HEK293 (cell line): ENCODE measurements around the gene MACROH2A2.
A peak's percentile ranks its signal among the peaks of the same experiment; 100 is the strongest.

Experiments
- ATF2 ChIP-seq: fragments of 450-650 bp; formaldehyde crosslinking; IDR thresholded peaks from 2 replicates; pipeline ENCODE4 v1.5.1; 2016; ENCODE audit warnings: missing biosample characterization, missing genetic modification characterization, low read depth
- GLIS2 ChIP-seq: fragments of 450-650 bp; formaldehyde crosslinking; IDR thresholded peaks from 2 replicates; pipeline ENCODE4 v1.5.1; 2016; ENCODE audit warnings: missing biosample characterization, missing genetic modification characterization
- HOXA7 ChIP-seq: sonication (generic); formaldehyde crosslinking; IDR thresholded peaks from 2 replicates; pipeline ENCODE4 v1.8.1; 2022; ENCODE audit warnings: missing genetic modification reagents, borderline replicate concordance
- KLF8 ChIP-seq: fragments of 450-650 bp; formaldehyde crosslinking; IDR thresholded peaks from 2 replicates; pipeline ENCODE4 v1.5.1; 2016; ENCODE audit warnings: missing biosample characterization, missing genetic modification characterization
- MYNN ChIP-seq: fragments of 450-650 bp; formaldehyde crosslinking; IDR thresholded peaks from 2 replicates; pipeline ENCODE4 v1.5.1; 2016; ENCODE audit warnings: missing biosample characterization, missing genetic modification characterization, borderline replicate concordance
- PBX3 ChIP-seq: sonication (generic); formaldehyde crosslinking; IDR thresholded peaks from 2 replicates; pipeline ENCODE4 v1.8.1; 2022; ENCODE audit warnings: mild to moderate bottlenecking, moderate library complexity, missing genetic modification reagents
- PRDM1 ChIP-seq: fragments of 450-650 bp; formaldehyde crosslinking; IDR thresholded peaks from 2 replicates; pipeline ENCODE4; 2016; ENCODE audit warnings: missing biosample characterization, missing genetic modification characterization
- SP3 ChIP-seq: fragments of 450-650 bp; formaldehyde crosslinking; IDR thresholded peaks from 2 replicates; pipeline ENCODE4 v1.5.1; 2016; ENCODE audit warnings: missing biosample characterization, missing genetic modification characterization
- TCF7L2 ChIP-seq: IDR thresholded peaks from 2 replicates; pipeline ENCODE4 v1.6.1; 2011; ENCODE audit warnings: low read depth, mild to moderate bottlenecking, inconsistent platforms, low read length, moderate library complexity, borderline replicate concordance
- YY1 ChIP-seq: fragments of 450-650 bp; formaldehyde crosslinking; IDR thresholded peaks from 2 replicates; pipeline ENCODE4 v1.5.1; 2018; ENCODE audit warnings: missing biosample characterization, missing genetic modification characterization
- ZBTB10 ChIP-seq: fragments of 450-650 bp; formaldehyde crosslinking; IDR thresholded peaks from 2 replicates; pipeline ENCODE4 v1.5.1; 2016; ENCODE audit warnings: missing biosample characterization, missing genetic modification characterization
- ZBTB26 ChIP-seq: fragments of 450-650 bp; formaldehyde crosslinking; optimal IDR thresholded peaks from 2 replicates; pipeline ENCODE3; 2016; ENCODE audit warnings: missing biosample characterization, mild to moderate bottlenecking, missing genetic modification characterization
- ZBTB44 ChIP-seq: fragments of 450-650 bp; IDR thresholded peaks from 2 replicates; pipeline ENCODE4 v1.5.1; 2018; ENCODE audit warnings: missing biosample characterization, mild to moderate bottlenecking, missing genetic modification characterization
- ZBTB8A ChIP-seq: fragments of 450-650 bp; formaldehyde crosslinking; IDR thresholded peaks from 2 replicates; pipeline ENCODE4 v1.5.1; 2016; ENCODE audit warnings: missing biosample characterization, missing genetic modification characterization
- ZFHX2 ChIP-seq: fragments of 450-650 bp; formaldehyde crosslinking; conservative IDR thresholded peaks from 2 replicates; pipeline ENCODE4 v1.5.1; 2016; ENCODE audit warnings: missing biosample characterization, missing genetic modification characterization
- ZFP3 ChIP-seq: fragments of 450-650 bp; formaldehyde crosslinking; IDR thresholded peaks from 2 replicates; pipeline ENCODE4 v1.5.1; 2016; ENCODE audit warnings: low read depth, missing biosample characterization, missing genetic modification characterization
- ZFP41 ChIP-seq: fragments of 450-650 bp; formaldehyde crosslinking; IDR thresholded peaks from 2 replicates; pipeline ENCODE4 v1.5.1; 2016; ENCODE audit warnings: missing biosample characterization, missing genetic modification characterization, borderline replicate concordance
- ZNF138 ChIP-seq: fragments of 450-650 bp; formaldehyde crosslinking; IDR thresholded peaks from 2 replicates; pipeline ENCODE4 v1.5.1; 2016; ENCODE audit warnings: missing biosample characterization, missing genetic modification characterization, borderline replicate concordance
- ZNF175 ChIP-seq: fragments of 450-650 bp; formaldehyde crosslinking; IDR thresholded peaks from 2 replicates; pipeline ENCODE4 v1.5.1; 2016; ENCODE audit warnings: missing biosample characterization, missing genetic modification characterization
- ZNF221 ChIP-seq: fragments of 450-650 bp; formaldehyde crosslinking; IDR thresholded peaks from 2 replicates; pipeline ENCODE4 v1.5.1; 2017; ENCODE audit warnings: missing biosample characterization, missing genetic modification characterization, borderline replicate concordance
- ZNF354C ChIP-seq: fragments of 450-650 bp; formaldehyde crosslinking; IDR thresholded peaks from 2 replicates; pipeline ENCODE4 v1.5.1; 2016; ENCODE audit warnings: missing biosample characterization, missing genetic modification characterization, low read depth, borderline replicate concordance
- ZNF362 ChIP-seq: fragments of 450-650 bp; formaldehyde crosslinking; IDR thresholded peaks from 2 replicates; pipeline ENCODE4 v1.5.1; 2016; ENCODE audit warnings: missing biosample characterization, missing genetic modification characterization
- ZNF433 ChIP-seq: fragments of 450-650 bp; formaldehyde crosslinking; IDR thresholded peaks from 2 replicates; pipeline ENCODE4 v1.5.1; 2016; ENCODE audit warnings: missing biosample characterization, missing genetic modification characterization, low read depth
- ZNF529 ChIP-seq: fragments of 450-650 bp; formaldehyde crosslinking; IDR thresholded peaks from 2 replicates; pipeline ENCODE4 v1.5.1; 2017; ENCODE audit warnings: missing genetic modification characterization, missing biosample characterization; ENCODE audit not compliant: insufficient replicate concordance
- ZNF555 ChIP-seq: fragments of 450-650 bp; formaldehyde crosslinking; conservative IDR thresholded peaks from 2 replicates; pipeline ENCODE4 v1.5.1; 2017; ENCODE audit warnings: missing biosample characterization, mild to moderate bottlenecking, missing genetic modification characterization, inconsistent platforms
- ZNF561 ChIP-seq: fragments of 450-650 bp; IDR thresholded peaks from 2 replicates; pipeline ENCODE4 v1.5.1; 2018; ENCODE audit warnings: missing biosample characterization, missing genetic modification characterization, borderline replicate concordance
- ZNF677 ChIP-seq: fragments of 450-650 bp; IDR thresholded peaks from 2 replicates; pipeline ENCODE4 v1.5.0; 2018; ENCODE audit warnings: missing biosample characterization, mild to moderate bottlenecking, missing genetic modification characterization, moderate library complexity
- ZNF76 ChIP-seq: fragments of 450-650 bp; formaldehyde crosslinking; IDR thresholded peaks from 2 replicates; pipeline ENCODE4; 2016; ENCODE audit warnings: low read depth, missing biosample characterization, missing genetic modification characterization, borderline replicate concordance
- ZNF776 ChIP-seq: fragments of 450-650 bp; formaldehyde crosslinking; IDR thresholded peaks from 2 replicates; pipeline ENCODE4 v1.5.0; 2017; ENCODE audit warnings: missing biosample characterization, missing genetic modification characterization, borderline replicate concordance
- ZSCAN30 ChIP-seq: fragments of 450-650 bp; IDR thresholded peaks from 2 replicates; pipeline ENCODE4 v1.5.1; 2018; ENCODE audit warnings: missing biosample characterization, mild to moderate bottlenecking, missing genetic modification characterization, moderate library complexity

The MACROH2A2 gene

GRCh38 chr10:70146489-70147258 is 94.0 kb downstream of the MACROH2A2 start, which contains the start of gene TYSND1 (continued):
- peak; percentile 60; the same call in 1 of the 2 replicates for TF ChIP-seq PRDM1 (tag by site-specific recombination)
- TF ChIP-seq ZNF677 (tag by site-specific recombination): no peak
- no peak for TF ChIP-seq ATF2
- TF ChIP-seq GLIS2: peak; percentile 57; the same call in 1 of the 2 replicates
- no peak for TF ChIP-seq ZNF76 (tag by site-specific recombination)
- no peak for TF ChIP-seq HOXA7 (CRISPR knock-in tag)
- no peak for TF ChIP-seq PBX3 (CRISPR knock-in tag)
- TF ChIP-seq ZNF433 (tag by site-specific recombination): no peak
- TF ChIP-seq ZNF561 (tag by site-specific recombination): 0 out of 2 replicates have a peak, but pooled peaks have one; percentile 38
- TF ChIP-seq ZNF555 (tag by site-specific recombination): no peak
- TF ChIP-seq ZBTB10 (tag by site-specific recombination): 0 out of 2 replicates have a peak, but pooled peaks have one; percentile 30
- no peak for TF ChIP-seq ZBTB8A (tag by site-specific recombination)
- peak; percentile 96 for TF ChIP-seq ZNF362 (tag by site-specific recombination)
- peak; percentile 26 for TF ChIP-seq YY1 (tag by site-specific recombination)
- no peak for TF ChIP-seq ZNF776 (tag by site-specific recombination)
- TF ChIP-seq ZNF354C: no peak
- TF ChIP-seq SP3 (tag by site-specific recombination): no peak; the same call in none of the 2 replicates
- TF ChIP-seq ZFHX2 (tag by site-specific recombination): no peak
- TF ChIP-seq KLF8 (tag by site-specific recombination): peak; percentile 61
- no peak for TF ChIP-seq ZBTB26 (tag by site-specific recombination)
- TF ChIP-seq ZFP3 (tag by site-specific recombination): 0 out of 2 replicates have a peak, but pooled peaks have one; percentile 70
- no peak for TF ChIP-seq TCF7L2
- no peak for TF ChIP-seq ZNF529 (tag by site-specific recombination)
- no peak for TF ChIP-seq ZNF138 (tag by site-specific recombination)
- no peak for TF ChIP-seq ZNF221 (tag by site-specific recombination)
- TF ChIP-seq MYNN (tag by site-specific recombination): no peak
- peak; percentile 57 for TF ChIP-seq ZSCAN30
- no peak for TF ChIP-seq ZFP41 (tag by site-specific recombination)
- TF ChIP-seq ZNF175: no peak
- no peak for TF ChIP-seq ZBTB44 (tag by site-specific recombination)
